GM21576 (cell line): ENCODE data around the gene SHB.

Source experiments
- ATAC-seq: cut with Tn5 transposase; IDR thresholded peaks from one replicate; pipeline ENCODE4 v1.9.1; 2021; ENCODE audit warnings: mild to moderate bottlenecking, moderate library complexity; ENCODE audit not compliant: unreplicated experiment

SHB gene

GRCh38 chr9:38088006-38088925 lies 19.2 kb upstream of the SHB start:
- no peak for ATAC-seq

DNA sequence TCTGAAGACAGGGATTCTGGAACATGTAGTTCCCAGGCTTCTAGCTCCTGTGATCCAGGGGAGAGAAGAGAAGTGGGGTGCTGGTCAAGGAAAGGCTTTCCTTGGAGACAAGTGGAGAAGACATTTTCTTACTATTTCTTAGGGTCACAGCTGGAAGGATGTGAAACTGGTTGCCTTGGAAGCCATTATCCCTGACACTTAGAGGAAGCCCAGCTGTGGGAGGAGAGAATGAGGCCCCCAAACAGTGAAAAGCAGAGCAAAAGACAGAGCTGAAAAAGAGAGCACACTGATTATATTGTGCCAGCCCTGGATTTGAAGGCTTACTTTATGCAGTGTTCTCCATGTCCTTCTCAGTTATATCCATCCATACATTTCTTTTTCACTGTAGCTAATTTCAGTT lies 17.5 kb upstream of the SHB start:
- no peak for ATAC-seq

DNA sequence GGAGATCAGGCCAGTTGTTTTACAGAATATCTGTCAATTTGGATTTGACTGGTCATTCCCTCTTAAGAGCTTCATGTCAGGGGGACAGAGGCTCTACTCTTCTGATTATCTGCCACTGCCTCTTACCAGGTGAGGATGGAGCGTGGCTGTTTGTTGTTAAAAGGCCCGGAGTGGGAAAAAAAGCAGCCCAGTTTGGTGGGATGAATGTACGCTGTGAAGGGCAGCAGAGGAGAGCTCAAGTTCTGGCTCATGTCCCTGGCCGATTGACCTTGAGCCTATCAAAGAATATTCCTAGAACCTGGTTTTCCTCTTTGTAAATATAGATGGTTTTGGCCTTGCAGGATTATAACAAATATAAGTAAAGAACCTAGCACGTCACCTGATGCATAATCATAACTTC lies 16.3 kb upstream of the SHB start:
- no peak for ATAC-seq

GRCh38 chr9:38084556-38084880 lies 15.5 kb upstream of the SHB start:
- ATAC-seq: no peak

GRCh38 chr9:38083858-38084555 lies 15.0 kb upstream of the SHB start:
- no peak for ATAC-seq

DNA sequence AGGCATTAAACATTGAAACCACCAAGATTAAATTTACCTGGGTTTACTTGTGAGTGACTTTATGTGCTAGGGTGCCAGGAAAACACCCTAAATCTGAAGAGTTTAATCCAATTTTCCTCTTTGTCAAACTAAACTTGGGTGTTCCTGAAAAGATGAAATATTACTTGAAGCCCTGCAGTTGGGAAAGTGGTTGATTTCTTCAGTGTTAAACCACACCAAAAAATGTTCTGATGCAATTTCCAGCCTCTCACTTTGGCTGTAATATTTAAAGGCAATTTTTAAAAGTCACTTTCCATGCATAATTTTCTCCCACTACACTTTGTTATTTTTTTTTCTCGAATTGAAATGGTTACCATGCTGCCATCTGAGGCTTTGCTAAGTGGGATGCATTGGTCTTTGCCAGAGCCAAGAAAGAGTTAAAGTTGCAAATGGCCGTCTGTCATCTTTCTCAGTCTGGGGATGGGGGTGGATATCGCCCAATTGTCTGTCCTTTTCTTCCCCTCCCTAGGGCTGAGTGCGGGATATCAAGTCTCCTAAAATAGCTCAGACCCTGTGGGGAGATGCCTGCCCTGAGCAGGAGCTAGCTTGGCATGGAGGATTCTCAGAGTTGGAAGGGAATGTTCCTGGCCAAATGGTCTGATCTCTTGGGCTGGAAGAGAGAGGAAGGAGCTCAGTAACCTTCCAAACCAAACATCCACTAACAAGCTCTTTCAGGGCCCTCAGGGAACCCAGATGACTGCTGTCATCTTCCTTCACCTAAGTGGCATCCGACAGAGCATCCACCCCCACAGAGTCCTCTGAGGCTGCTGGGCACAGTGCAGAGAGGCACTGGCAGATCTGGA lies 13.6 kb upstream of the SHB start:
- no peak for ATAC-seq

DNA sequence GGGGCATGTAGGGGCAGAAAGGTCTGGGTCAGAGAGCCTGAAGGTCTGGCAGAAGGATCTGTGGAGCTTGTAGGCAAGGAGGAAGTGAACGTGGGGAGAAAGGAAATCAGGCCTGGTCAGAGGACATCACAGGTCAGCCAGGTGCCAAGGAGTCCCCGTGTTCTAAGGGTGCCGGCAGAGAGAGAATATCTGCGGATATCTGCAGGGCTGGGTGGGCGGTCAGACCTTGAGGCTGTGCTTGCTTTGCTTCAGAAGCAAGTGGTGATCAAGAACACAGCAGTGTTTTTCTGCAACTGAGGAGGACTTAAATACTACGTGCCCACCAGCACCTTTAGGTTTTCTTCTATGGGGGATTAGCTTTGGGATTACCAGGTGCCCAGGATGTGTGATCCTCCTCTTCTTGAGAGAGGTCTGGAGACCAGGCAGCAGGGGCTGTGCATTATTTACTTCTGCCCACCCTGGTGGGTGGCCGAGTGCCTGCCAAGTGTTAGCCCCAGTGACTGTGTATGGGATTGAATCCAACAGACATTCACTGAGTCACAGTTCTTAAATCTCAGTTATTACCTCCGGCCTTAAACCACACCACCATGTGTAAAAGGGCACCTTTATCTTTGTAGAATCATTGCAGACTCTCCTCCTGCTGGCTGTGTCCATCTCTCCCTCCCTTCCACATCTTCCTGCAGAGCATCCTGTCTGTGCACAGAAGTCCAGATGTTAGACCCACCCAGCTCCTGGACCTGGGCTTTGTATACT lies 12.5 kb upstream of the SHB start:
- ATAC-seq: no peak

- ATAC-seq: no peak
Measured at GRCh38 chr9:38079461-38080031, 10.5 kb upstream of the SHB start.

GRCh38 chr9:38075272-38075671 lies 6.2 kb upstream of the SHB start:
- no peak for ATAC-seq

GRCh38 chr9:38074441-38074961 lies 5.5 kb upstream of the SHB start:
- ATAC-seq: no peak

DNA sequence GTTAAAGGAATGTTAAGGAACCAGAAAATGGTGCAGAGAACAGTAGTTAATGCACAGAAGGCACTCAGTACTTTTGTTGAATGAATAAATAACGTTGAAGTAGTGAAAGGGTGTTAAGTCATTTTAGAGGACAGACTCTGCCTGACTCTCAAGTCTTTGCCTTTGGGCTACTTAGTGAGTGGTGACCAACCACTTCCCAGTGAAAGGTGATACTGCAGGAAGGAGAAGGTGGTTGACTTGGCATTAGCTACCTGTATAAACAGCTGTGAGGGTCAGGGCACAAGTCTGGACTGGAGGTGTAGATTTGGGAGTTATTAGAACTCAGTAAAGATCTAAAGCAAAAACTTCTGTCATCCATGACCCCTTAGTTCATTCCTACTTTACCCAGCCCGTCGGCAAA lies 4.9 kb upstream of the SHB start:
- ATAC-seq: no peak

DNA sequence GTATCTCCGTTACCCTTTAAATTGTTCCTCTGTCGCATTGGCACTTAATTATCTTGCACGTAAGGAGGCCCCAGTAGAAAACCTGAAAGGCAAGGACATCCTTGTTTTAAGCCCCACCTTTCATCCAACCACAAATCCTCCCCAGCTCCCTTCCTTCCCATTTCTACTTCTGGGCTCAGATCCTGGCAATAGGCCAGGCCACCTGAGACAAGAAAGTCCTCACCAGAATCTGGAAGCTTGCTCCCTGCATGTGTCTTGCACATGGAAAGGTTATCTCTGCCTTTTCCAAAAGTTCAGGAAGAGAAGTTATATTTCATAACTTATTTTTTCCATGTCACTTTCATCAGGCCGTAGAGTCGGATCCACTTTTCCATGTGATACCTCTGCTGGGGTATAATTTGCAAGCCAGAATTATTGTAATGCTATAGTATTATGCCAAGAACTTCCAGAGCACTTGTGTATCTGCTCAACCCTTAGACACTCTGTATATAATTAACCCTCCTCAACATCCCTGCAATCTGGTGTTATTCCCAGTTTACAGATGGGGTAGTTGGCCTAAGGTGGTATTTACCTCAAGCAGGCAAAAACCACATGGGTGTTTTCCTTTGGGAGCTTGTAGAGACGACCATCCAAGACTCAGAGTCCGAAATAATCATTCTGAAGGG lies 2.6 kb upstream of the SHB start:
- ATAC-seq: no peak

DNA sequence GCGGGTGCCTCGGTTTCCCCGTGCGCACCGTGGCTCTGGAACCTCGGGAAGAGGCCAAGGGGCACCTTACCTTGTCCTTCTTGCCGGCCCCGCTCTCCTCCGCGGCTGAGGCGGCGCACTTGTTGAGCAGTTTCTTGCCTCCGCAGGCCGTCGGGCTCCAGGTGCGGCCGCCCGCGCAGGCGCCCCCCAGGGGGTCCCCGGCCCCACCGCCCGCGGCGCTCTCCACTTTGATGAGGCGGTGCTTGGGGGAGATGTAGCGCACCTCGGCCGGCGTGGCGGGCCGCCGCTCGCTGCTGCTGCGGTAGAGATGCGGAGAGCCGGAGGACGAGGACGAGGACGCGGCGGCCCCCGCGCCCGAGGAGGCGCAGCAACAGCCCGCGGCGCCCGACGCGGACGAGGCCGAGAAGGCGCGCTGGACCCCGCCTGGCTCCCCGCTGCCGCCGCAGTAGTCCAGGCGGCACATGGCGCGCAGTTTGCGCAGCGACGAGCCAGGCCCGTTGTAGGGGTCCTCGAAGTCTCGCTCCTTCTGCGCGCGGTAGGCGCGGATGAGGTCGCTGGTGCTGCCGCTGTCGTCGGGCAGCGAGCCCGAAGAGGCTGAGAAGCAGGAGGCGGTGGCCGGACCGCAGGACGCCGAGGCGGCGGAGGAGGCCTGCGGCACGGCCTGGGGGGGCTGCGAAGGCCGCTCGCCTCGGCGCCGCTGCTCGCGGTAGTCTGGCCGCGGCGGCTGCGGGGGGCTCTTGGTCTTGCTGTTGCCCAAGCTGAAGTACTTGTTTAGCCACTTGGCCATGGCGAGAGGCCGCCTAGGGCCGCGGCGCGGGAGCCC lies 957 bp downstream of the SHB start:
- ATAC-seq: no peak

- ATAC-seq: no peak
Measured at GRCh38 chr9:38066914-38067858, 1.8 kb downstream of the SHB start.

DNA sequence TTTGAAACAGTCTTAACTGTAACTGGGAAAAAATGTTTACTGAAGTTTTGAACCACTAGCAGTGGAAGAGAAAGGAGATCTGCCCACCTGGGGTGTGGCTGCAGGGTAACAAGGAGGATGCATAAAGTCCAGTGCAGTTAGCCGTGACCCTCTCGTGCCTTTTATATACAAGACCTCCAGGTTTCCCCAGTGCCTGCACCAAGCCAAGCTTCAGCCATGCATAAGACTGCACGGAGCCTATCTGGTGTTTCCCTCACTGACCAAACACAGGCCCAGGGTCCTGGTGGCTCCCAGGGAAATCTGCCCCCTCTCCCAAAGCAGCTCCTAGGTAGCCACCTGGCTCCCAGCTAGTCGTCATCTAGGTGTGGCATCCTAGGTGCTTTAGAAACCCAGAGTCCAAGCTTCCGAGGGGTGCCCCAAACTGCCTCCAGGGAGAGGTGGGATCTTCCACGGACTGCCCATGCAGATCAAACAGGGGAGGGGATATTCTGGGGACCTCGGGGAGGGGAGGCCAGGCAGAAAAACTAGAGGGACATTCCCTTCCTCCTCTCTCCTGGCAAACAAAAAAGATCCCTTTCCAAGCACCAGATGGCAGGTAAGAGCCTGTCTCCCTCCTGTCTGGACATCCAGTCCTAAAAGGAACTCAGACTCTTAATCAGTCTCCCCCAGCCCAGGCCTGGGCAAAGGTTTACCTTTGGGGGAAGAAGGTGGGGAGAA lies 2.7 kb downstream of the SHB start:
- ATAC-seq: no peak

DNA sequence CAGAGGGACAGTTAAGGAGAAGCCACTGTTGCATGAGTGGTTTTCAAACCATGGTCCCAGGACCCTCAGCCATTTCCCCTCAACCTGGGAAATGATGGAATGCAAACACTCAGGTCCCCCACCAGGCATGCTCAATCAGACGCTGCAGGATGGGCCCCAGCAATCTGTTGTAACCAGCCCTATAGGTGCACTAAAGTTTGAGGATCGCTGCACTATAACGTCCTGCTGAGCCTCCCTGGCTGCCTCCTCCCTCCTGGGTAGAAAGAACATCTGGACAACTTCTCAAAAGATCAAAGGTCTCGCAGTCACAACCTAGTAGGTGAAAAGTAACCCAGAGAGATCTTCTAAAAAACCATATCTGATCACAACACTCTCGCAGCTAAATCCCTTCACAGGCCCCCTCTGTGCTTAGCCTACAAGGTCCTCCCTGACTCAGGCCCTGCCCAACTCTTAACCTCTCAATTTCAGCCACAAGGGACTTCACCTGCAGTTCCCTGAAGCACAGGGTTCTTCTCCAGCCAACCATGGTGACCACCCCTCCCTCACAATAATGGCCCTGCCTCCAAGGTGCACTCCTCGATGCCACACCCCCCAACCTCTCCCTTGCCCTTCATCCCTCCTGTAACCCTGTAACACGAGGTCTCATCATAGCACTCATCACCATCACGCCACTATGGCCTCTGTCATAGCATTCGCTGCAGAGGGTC lies 3.5 kb downstream of the SHB start:
- peak; percentile 34 for ATAC-seq
